Suprapubic skin (tissue), 4 donors: ENCODE data around the gene FKBP1C.

Experiments used
- EP300 ChIP-seq: sonication (generic); formaldehyde crosslinking; IDR thresholded peaks from one replicate; pipeline ENCODE4 v1.6.1; 2017; ENCODE audit warnings: antibody characterized with exemption
- POLR2A ChIP-seq, 2 donors: fragments of 450-650 bp; IDR thresholded peaks; one replicate each; pipeline ENCODE4 v1.6.1; 2017; ENCODE audit warnings: antibody characterized with exemption in 2 of 2, mild to moderate bottlenecking in 2 of 2, moderate library complexity in 2 of 2
- POLR2AphosphoS5 ChIP-seq, 3 donors: sonication (generic); formaldehyde crosslinking; IDR thresholded peaks; one replicate each; pipeline ENCODE4 v1.6.1; 2017; ENCODE audit warnings: antibody characterized with exemption in 3 of 3
- TF ChIP-seq, protein P1 (sequence below), 2 donors: fragments of 200-600 bp in 1 of 2; fragments of 450-650 bp in 1 of 2; sonication (generic) in 1 of 2; IDR thresholded peaks; one replicate each; pipeline ENCODE4 v1.5.1; 2016 to 2019; ENCODE audit warnings: antibody characterized with exemption in 2 of 2, mild to moderate bottlenecking in 1 of 2, moderate library complexity in 1 of 2

DNA sequence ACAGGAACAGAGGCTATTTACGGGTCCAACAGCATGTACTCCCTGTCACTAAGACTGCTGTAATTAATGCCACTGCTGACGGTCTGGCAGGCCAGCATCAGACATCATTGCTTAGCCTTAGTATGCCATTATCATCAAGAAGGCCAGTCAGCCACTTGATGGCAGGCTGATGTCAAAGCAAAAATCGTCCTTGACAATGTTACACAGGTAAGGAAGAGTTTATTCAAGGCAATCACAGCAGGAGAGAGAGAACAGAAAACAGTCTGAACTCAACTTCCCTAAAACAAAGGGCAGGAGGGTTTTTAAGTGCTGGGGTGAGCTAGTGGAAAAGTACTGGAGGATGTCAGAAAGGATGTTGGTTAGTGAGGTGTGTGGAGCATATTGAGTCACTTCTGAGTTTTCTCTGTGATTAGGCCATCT, 25.1 kb downstream of the FKBP1C start:
- TF ChIP-seq POLR2A (IDR thresholded peaks at IDR 0.05) (no peak), POLR2AphosphoS5 (IDR thresholded peaks at IDR 0.05) (no peak), EP300 (no peak)
- TF ChIP-seq, protein P1, sequence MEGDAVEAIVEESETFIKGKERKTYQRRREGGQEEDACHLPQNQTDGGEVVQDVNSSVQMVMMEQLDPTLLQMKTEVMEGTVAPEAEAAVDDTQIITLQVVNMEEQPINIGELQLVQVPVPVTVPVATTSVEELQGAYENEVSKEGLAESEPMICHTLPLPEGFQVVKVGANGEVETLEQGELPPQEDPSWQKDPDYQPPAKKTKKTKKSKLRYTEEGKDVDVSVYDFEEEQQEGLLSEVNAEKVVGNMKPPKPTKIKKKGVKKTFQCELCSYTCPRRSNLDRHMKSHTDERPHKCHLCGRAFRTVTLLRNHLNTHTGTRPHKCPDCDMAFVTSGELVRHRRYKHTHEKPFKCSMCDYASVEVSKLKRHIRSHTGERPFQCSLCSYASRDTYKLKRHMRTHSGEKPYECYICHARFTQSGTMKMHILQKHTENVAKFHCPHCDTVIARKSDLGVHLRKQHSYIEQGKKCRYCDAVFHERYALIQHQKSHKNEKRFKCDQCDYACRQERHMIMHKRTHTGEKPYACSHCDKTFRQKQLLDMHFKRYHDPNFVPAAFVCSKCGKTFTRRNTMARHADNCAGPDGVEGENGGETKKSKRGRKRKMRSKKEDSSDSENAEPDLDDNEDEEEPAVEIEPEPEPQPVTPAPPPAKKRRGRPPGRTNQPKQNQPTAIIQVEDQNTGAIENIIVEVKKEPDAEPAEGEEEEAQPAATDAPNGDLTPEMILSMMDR (IDR thresholded peaks at IDR 0.05), result no peak
